Upper lobe of right lung (tissue), 1 donor: Measurements from ENCODE around the gene ARHGAP21. TPM values are rescaled to one million over a fixed set of nuclear protein-coding genes. Genes with fewer than 3 reads are reported as not detected.

Experiments
- ATAC-seq: fragments of 200-7000 bp; cut with Tn5 transposase; one replicate; pipeline ENCODE4 v1.9.1; 2020; ENCODE audit warnings: mild to moderate bottlenecking, moderate library complexity
- DNase-seq: peaks from one replicate; pipeline ENCODE4 v3.0.0-alpha.2; 2020
- H3K27ac ChIP-seq: fragments of 200-600 bp; one replicate; pipeline ENCODE4 v1.8.0; 2022
- H3K27me3 ChIP-seq: fragments of 200-600 bp; one replicate; pipeline ENCODE4 v1.8.0; 2022; ENCODE audit warnings: mild to moderate bottlenecking
- H3K36me3 ChIP-seq: fragments of 200-600 bp; one replicate; pipeline ENCODE4 v1.8.0; 2022
- H3K4me1 ChIP-seq: fragments of 200-600 bp; one replicate; pipeline ENCODE4 v1.8.0; 2022
- H3K4me3 ChIP-seq: fragments of 200-600 bp; one replicate; pipeline ENCODE4 v1.8.0; 2022; ENCODE audit warnings: mild to moderate bottlenecking
- H3K9me3 ChIP-seq: fragments of 200-600 bp; one replicate; pipeline ENCODE4 v1.8.0; 2022
- intact Hi-C: fragments of 100-400 bp; cut with DNase I; formaldehyde crosslinking; loops from one replicate; pipeline ENCODE4 v1.11.0; 2022
- total RNA-seq: library from RNA; stranded (reverse); fragmentation: NEBNext Ultra II Directional; extraction: Animal tissue kit (Norgen Biotek cat#: 25700); gene quantifications from one replicate; pipeline ENCODE4 v1.2.1, GENCODE V29; 2021
- TF ChIP-seq, protein P1 (sequence below): fragments of 200-600 bp; IDR thresholded peaks from one replicate; pipeline ENCODE4 v1.8.0; 2022; ENCODE audit warnings: antibody characterized with exemption
- donor health status: DM: no; HTN: yes; CAD: no; lungs with severe emphysema.

Gene ARHGAP21
- total RNA-seq, 1 donor from 2014 or later: 85.0 TPM

DNA sequence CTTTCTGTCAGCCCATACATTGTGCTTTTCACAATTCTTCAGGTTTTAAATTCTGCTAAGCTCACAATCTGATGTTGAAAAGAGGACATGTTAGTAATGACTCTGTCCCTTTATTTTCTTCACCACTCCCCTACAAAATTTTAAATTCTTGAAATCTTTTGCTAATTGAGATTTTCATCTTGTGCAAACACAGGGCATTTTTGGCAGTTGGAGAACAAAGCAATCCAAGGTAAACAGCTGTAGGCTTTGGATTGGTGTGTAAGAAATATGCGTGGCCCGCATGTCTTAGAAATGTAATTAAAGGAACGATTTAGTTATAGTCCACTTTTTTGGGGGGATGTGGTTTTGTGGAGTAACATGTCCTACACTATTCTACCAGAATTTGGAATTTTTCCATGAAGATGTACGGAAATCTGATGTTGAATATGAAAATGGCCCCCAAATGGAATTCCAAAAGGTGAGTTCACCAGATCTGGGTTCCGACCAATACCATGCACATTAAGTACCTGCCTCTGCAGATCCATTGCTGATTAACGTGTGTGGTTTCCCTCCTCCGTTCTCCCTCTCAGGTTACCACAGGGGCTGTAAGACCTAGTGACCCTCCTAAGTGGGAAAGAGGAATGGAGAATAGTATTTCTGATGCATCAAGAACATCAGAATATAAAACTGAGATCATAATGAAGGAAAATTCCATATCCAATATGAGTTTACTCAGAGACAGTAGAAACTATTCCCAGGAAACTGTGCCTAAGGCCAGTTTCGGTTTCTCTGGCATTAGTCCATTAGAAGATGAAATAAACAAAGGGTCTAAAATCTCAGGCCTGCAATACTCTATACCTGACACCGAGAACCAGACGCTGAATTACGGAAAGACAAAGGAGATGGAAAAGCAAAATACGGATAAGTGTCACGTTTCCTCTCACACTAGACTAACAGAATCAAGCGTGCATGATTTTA, 181.1 kb downstream of the ARHGAP21 start:
- H3K36me3 ChIP-seq: peaks cover 23% of the 10 kb centered on the region

DNA sequence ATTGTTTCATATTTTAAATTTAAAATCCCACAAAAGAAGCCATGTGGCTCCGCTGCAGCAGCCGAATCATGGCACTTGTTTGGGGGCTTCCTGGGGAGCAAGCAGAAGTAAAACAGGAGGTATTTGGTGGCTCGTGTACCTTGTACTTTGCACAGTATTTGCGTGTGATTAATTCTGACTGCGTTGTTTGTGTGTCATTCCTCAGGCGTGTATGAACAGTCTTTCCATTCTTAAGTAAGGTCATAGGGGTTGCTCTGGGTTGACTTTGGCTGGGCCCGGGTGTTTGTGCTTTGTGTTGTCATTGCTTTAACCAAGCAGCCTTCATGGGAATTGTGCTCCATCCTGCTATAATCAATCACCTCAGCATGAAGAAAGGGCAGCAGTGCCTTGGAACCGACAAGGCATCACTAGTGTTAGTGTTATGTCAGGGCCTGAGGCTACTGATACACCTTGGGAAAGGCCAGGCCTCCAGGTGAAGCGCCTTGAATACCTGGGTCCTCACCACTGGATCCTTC, 182.4 kb downstream of the ARHGAP21 start:
- intact Hi-C loops: no loop called here
- H3K36me3 ChIP-seq: peaks cover 23% of the 10 kb centered on the region
- H3K27ac ChIP-seq: no peak overlapping the region
- H3K9me3 ChIP-seq: no peaks in the 10 kb centered on the region
- no peak overlapping the region for H3K4me3 ChIP-seq
- ATAC-seq: no peak
- TF ChIP-seq, protein P1, sequence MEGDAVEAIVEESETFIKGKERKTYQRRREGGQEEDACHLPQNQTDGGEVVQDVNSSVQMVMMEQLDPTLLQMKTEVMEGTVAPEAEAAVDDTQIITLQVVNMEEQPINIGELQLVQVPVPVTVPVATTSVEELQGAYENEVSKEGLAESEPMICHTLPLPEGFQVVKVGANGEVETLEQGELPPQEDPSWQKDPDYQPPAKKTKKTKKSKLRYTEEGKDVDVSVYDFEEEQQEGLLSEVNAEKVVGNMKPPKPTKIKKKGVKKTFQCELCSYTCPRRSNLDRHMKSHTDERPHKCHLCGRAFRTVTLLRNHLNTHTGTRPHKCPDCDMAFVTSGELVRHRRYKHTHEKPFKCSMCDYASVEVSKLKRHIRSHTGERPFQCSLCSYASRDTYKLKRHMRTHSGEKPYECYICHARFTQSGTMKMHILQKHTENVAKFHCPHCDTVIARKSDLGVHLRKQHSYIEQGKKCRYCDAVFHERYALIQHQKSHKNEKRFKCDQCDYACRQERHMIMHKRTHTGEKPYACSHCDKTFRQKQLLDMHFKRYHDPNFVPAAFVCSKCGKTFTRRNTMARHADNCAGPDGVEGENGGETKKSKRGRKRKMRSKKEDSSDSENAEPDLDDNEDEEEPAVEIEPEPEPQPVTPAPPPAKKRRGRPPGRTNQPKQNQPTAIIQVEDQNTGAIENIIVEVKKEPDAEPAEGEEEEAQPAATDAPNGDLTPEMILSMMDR: no peak
- no peak for DNase-seq
- no peaks in the 10 kb centered on the region for H3K4me1 ChIP-seq
- H3K27me3 ChIP-seq: no peaks in the 10 kb centered on the region

More for the DNA sequence above, 181.1 kb downstream of the ARHGAP21 start:
- no peak for ATAC-seq
- Histone ChIP-seq H3K27ac (no peak overlapping the region), H3K4me1 (no peaks in the 10 kb centered on the region), H3K4me3 (no peak overlapping the region), H3K27me3 (no peaks in the 10 kb centered on the region), H3K9me3 (no peaks in the 10 kb centered on the region)
- TF ChIP-seq, protein P1: no peak
- DNase-seq: no peak
- intact Hi-C loops: no loop called here

DNA sequence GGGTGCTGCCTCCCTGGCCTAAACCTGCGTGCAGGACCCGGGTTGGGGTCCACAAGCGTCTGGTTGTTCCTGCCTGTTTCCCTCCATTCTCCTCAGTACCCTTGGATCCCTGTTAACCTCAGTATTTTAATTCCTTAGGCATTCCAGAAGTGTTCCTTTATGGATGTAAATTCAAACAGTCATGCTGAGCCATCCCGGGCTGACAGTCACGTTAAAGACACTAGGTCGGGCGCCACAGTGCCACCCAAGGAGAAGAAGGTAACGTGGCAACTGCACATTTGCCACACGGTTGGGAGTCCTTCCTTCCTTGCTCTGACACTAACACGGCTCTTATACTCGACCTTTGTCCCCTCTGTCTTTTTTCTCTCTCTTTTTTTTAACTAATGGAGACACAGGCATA, 187.1 kb downstream of the ARHGAP21 start:
- no peak overlapping the region for H3K27ac ChIP-seq

DNA sequence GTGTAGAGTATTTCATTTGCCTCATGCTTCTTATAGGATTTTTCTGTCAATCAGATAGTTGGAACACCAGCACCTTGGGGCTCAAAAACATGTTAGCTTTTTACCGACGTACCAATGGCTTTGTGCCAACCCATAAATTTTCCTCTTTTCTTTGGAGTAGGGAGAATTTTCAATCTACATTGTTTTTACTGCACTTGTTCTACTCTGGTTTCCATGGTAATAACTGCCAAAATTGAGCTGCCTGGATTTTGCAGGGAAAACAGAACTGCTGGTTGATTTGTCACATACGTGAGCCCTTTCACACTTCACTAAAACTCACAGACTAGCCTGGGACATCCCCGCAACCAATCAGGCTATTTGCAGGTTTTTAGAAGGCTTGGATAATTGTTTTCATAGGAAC, 189.7 kb downstream of the ARHGAP21 start:
- no peak for ATAC-seq
- Histone ChIP-seq H3K4me1 (no peaks in the 10 kb centered on the region), H3K4me3 (no peak overlapping the region), H3K9me3 (no peaks in the 10 kb centered on the region), H3K27me3 (no peaks in the 10 kb centered on the region), H3K36me3 (peaks cover 26% of the 10 kb centered on the region), H3K27ac (no peak overlapping the region)
- TF ChIP-seq, protein P1: no peak
- DNase-seq: no peak
- intact Hi-C loops: no loop called here

More for the DNA sequence above, 187.1 kb downstream of the ARHGAP21 start:
- no peaks in the 10 kb centered on the region for H3K27me3 ChIP-seq
- no peaks in the 10 kb centered on the region for H3K4me1 ChIP-seq
- peaks cover 26% of the 10 kb centered on the region for H3K36me3 ChIP-seq
- no peak for DNase-seq
- TF ChIP-seq, protein P1: no peak
- no peak for ATAC-seq
- H3K9me3 ChIP-seq: no peaks in the 10 kb centered on the region
- intact Hi-C loops: no loop called here
- no peak overlapping the region for H3K4me3 ChIP-seq

Other genes starting within 250 kb of the ARHGAP21 start
- 2.7 TPM for gene PRTFDC1, start 228.7 kb upstream of the ARHGAP21 start, total RNA-seq